Caco-2 (cell line): ENCODE data around the gene PSD2. TPM values are rescaled to one million over a fixed set of nuclear protein-coding genes. Genes with fewer than 3 reads are reported as not detected.
A peak's percentile ranks its signal among the peaks of the same experiment; 100 is the strongest.

ENCODE experiments used
- BruUV-seq: library from RNA; stranded (reverse); fragments of 400-500 nt; replicated peaks from 2 replicates; lab custom pipeline; 2021; lab: Mats Ljungman, UMichigan
- CTCF ChIA-PET: fragments of 300-600 bp; sonication (Branson Sonifier 250); formaldehyde crosslinking; loops from one replicate; lab custom pipeline; 2022; ENCODE audit warnings: antibody characterized with exemption; lab: Charles Lee
- POLR2A ChIA-PET: fragments of 300-600 bp; sonication (Branson Sonifier 250); formaldehyde crosslinking; loops from one replicate; lab custom pipeline; 2022; ENCODE audit warnings: antibody characterized with exemption; lab: Charles Lee
- DNase-seq, 2 experiments: peaks; one replicate each; pipeline versions ENCODE4 v3.0.0 to v3.0.0-alpha.2; 2020 to 2022
- H3K27me3 ChIP-seq: replicated peaks from 2 replicates; pipeline ENCODE4 v1.6.0; 2011; ENCODE audit warnings: low read length; ENCODE audit not compliant: control insufficient read depth, insufficient read depth
- H3K36me3 ChIP-seq: 2 replicates; pipeline ENCODE4 v1.5.1; 2011; ENCODE audit warnings: low read length; ENCODE audit not compliant: control insufficient read depth, insufficient read depth
- H3K4me1 ChIP-seq: fragments of 250-450 bp; sonication (Bioruptor Pico); 2 replicates; pipeline ENCODE4 v1.5.1; 2020; ENCODE audit warnings: mild to moderate bottlenecking
- H3K4me3 ChIP-seq: 2 replicates; pipeline ENCODE4 v1.5.1; 2011; ENCODE audit warnings: low read depth, mild to moderate bottlenecking, control low read depth, low read length
- H3K9me3 ChIP-seq: fragments of 250-450 bp; sonication (Bioruptor Pico); 2 replicates; pipeline ENCODE4 v1.5.1; 2020; ENCODE audit warnings: mild to moderate bottlenecking, moderate library complexity
- H3K27ac Mint-ChIP-seq: one replicate; pipeline ENCODE4 v1.8.0; 2022; ENCODE audit warnings: mixed read lengths; ENCODE audit not compliant: unreplicated experiment
- H3K27me3 Mint-ChIP-seq: one replicate; pipeline ENCODE4 v1.8.0; 2022; ENCODE audit warnings: mixed read lengths; ENCODE audit not compliant: insufficient read depth, unreplicated experiment
- H3K36me3 Mint-ChIP-seq: one replicate; pipeline ENCODE4 v1.8.0; 2022; ENCODE audit warnings: mild to moderate bottlenecking, mixed read lengths; ENCODE audit not compliant: insufficient read depth, unreplicated experiment
- H3K4me1 Mint-ChIP-seq: one replicate; pipeline ENCODE4 v1.8.0; 2022; ENCODE audit warnings: low read depth, mixed read lengths; ENCODE audit not compliant: unreplicated experiment
- H3K4me3 Mint-ChIP-seq: one replicate; pipeline ENCODE4 v1.8.0; 2022; ENCODE audit warnings: mild to moderate bottlenecking, moderate library complexity, mixed read lengths; ENCODE audit not compliant: unreplicated experiment
- H3K9me3 Mint-ChIP-seq: one replicate; pipeline ENCODE4 v1.8.0; 2022; ENCODE audit warnings: mixed read lengths; ENCODE audit not compliant: unreplicated experiment
- intact Hi-C: fragments of 100-400 bp; cut with micrococcal nuclease; formaldehyde crosslinking; loops from one replicate; pipeline ENCODE4 v1.10.0; 2022; ENCODE audit not compliant: unreplicated experiment
- total RNA-seq: library from RNA; stranded (reverse); gene quantifications from 2 replicates; pipeline ENCODE4 v1.2.3, GENCODE V29; 2022
- TF ChIP-seq, protein P1 (sequence below), 2 experiments: fragments of 200-600 bp in 1 of 2; IDR thresholded peaks; 1 replicate in 1 of 2; 2 replicates in 1 of 2; pipeline versions ENCODE4 v1.5.1 to v1.8.0; 2011 to 2022; ENCODE audit warnings: antibody characterized with exemption in 1 of 2, control low read depth in 1 of 2, inconsistent platforms in 1 of 2, low read depth in 1 of 2, low read length in 1 of 2, mild to moderate bottlenecking in 1 of 2, moderate library complexity in 1 of 2; ENCODE audit not compliant: insufficient read depth in 1 of 2, severe bottlenecking in 1 of 2, unreplicated experiment in 1 of 2

Gene PSD2
- total RNA-seq, 1 experiment from 2014 or later = 0.09 TPM

DNA sequence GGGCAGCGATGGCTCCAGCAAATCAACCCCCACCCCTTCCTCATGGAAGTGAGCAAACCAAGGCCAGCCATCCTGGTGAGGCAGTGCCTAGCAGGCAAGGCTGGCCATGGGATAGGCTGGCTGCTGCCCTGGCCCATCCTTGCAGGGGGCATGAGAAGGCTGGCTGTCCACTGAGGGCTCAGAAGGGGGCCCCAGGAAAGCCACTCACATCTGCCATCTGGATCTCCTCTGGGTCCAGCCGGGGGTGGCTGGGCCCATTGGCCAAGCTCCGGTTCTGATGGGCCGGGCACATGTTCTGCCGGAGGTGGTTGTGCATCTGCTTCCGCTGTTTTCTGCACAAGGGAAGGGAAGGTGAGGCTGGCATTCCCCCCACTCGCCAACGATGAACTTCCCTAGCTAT lies 57.1 kb downstream of the PSD2 start:
- H3K9me3 ChIP-seq = no peaks in the 10 kb centered on the region
- Mint-ChIP-seq H3K4me3 (no peak overlapping the region), H3K4me1 (no peaks in the 10 kb centered on the region), H3K36me3 (no peaks in the 10 kb centered on the region), H3K9me3 (no peaks in the 10 kb centered on the region), H3K27ac (no peak overlapping the region), H3K27me3 (peaks cover 8% of the 10 kb centered on the region)
- CTCF ChIA-PET = interaction anchor here (0.7 kb wide), 1 partner anchor 20 kb away, joined by 3 read pairs; no protein-coding TSS in a partner anchor
- peak in 1 of 2 experiments; percentile 14 for DNase-seq
- H3K27me3 ChIP-seq = no peaks in the 10 kb centered on the region; the same call in none of the 2 replicates
- H3K36me3 ChIP-seq = no peaks in the 10 kb centered on the region
- no peak overlapping the region for H3K4me3 ChIP-seq
- intact Hi-C loops = no loop called here
- no peaks in the 10 kb centered on the region for H3K4me1 ChIP-seq
- BruUV-seq = no TSS peak
- POLR2A ChIA-PET = no interaction called here
- TF ChIP-seq, protein P1, sequence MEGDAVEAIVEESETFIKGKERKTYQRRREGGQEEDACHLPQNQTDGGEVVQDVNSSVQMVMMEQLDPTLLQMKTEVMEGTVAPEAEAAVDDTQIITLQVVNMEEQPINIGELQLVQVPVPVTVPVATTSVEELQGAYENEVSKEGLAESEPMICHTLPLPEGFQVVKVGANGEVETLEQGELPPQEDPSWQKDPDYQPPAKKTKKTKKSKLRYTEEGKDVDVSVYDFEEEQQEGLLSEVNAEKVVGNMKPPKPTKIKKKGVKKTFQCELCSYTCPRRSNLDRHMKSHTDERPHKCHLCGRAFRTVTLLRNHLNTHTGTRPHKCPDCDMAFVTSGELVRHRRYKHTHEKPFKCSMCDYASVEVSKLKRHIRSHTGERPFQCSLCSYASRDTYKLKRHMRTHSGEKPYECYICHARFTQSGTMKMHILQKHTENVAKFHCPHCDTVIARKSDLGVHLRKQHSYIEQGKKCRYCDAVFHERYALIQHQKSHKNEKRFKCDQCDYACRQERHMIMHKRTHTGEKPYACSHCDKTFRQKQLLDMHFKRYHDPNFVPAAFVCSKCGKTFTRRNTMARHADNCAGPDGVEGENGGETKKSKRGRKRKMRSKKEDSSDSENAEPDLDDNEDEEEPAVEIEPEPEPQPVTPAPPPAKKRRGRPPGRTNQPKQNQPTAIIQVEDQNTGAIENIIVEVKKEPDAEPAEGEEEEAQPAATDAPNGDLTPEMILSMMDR (IDR thresholded peaks at IDR 0.05; ENCODE audit: insufficient read depth in 1 of 2, low read depth in 1 of 2, low read length in 1 of 2, severe bottlenecking in 1 of 2, unreplicated experiment in 1 of 2) = no peak

DNA sequence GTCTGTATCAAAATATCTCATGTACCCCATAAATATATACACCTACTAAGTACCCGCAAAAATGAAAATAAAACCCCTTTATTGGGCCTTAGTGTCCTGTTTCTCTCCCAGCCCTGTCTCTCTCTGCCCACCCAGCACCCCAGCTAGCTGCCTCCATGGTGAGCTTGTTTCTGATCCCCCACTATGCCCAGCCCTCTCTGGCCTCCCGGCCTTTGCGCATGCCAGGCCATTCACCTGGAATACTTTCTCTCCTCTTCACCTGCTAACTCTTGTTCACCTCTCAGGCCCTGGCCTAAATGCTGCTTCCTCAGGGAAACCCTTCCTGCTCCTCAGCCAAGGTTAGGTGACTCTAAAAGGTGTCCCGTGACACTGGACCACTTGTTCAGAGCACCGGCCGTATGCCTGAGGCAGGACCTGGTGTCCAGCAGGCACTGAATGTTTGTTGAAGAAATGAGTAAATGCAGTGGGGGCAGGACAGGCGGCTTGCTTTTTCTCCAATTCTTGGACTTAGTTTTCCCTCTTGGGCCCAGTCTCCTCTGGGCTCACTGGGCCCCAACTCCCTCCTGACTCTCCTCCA lies 58.5 kb downstream of the PSD2 start:
- Mint-ChIP-seq H3K9me3 (no peaks in the 10 kb centered on the region), H3K36me3 (no peaks in the 10 kb centered on the region), H3K27ac (no peak overlapping the region), H3K4me3 (no peak overlapping the region), H3K27me3 (peaks cover 10% of the 10 kb centered on the region), H3K4me1 (no peaks in the 10 kb centered on the region)
- Histone ChIP-seq H3K36me3 (no peaks in the 10 kb centered on the region), H3K4me3 (no peak overlapping the region), H3K27me3 (no peaks in the 10 kb centered on the region; the same call in none of the 2 replicates), H3K9me3 (no peaks in the 10 kb centered on the region), H3K4me1 (no peaks in the 10 kb centered on the region)
- intact Hi-C loops = no loop called here
- DNase-seq = peak in 1 of 2 experiments; percentile 24
- ChIA-PET POLR2A (no interaction called here), CTCF (no interaction called here)
- TF ChIP-seq, protein P1 (IDR thresholded peaks at IDR 0.05; ENCODE audit: insufficient read depth in 1 of 2, low read depth in 1 of 2, low read length in 1 of 2, severe bottlenecking in 1 of 2, unreplicated experiment in 1 of 2) = no peak
- no TSS peak for BruUV-seq

DNA sequence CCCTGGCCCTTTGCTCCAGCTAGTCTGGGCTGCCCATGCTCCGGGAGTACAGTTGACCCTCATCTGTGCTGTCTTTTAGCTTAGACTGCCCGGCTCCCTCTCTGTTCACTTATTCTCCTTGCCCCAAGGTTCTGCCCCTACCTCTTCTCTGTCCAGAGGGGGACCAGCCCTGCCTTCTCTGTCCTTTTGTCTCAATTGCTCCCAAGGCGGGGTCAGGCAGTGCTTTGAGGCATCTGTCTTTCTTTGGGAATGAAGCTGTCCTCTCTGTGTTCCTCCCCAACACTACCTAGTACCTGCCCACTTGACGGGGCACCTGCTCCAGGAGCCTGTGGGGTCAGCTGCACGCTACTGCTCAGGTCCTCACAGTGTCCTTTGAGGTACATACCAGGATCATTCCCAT lies 59.3 kb downstream of the PSD2 start:
- Histone ChIP-seq H3K4me1 (no peaks in the 10 kb centered on the region), H3K27me3 (no peaks in the 10 kb centered on the region; the same call in none of the 2 replicates), H3K9me3 (no peaks in the 10 kb centered on the region), H3K4me3 (no peak overlapping the region), H3K36me3 (no peaks in the 10 kb centered on the region)
- intact Hi-C loops = no loop called here
- no peaks in the 10 kb centered on the region for H3K9me3 Mint-ChIP-seq
- TF ChIP-seq, protein P1 (IDR thresholded peaks at IDR 0.05; ENCODE audit: insufficient read depth in 1 of 2, low read depth in 1 of 2, low read length in 1 of 2, severe bottlenecking in 1 of 2, unreplicated experiment in 1 of 2) = no peak
- H3K27me3 Mint-ChIP-seq = peaks cover 5% of the 10 kb centered on the region
- no TSS peak for BruUV-seq
- ChIA-PET CTCF (interaction anchor here (1.1 kb wide), 1 partner anchor 68 kb away, joined by 4 read pairs; no protein-coding TSS in a partner anchor), POLR2A (no interaction called here)
- H3K36me3 Mint-ChIP-seq = no peaks in the 10 kb centered on the region
- H3K4me3 Mint-ChIP-seq = no peak overlapping the region
- H3K4me1 Mint-ChIP-seq = no peaks in the 10 kb centered on the region
- H3K27ac Mint-ChIP-seq = no peak overlapping the region
- no peak for DNase-seq
